Gastrocnemius medialis (tissue), 4 donors: ENCODE measurements around the gene SOX11. TPM values are rescaled to one million over a fixed set of nuclear protein-coding genes. Genes with fewer than 3 reads are reported as not detected.

Experiments used
- ATAC-seq, 2 donors: fragments of 150-250 bp; one replicate each; pipeline ENCODE4 v1.9.1; 2016
- DNase-seq, 2 donors: peaks; one replicate each; pipeline ENCODE4 v3.0.0-alpha.2; 2019
- H3K27ac ChIP-seq, 4 donors: fragments of 200-600 bp; sonication (generic); 1 replicate in 1 of 4; 2 replicates in 3 of 4; pipeline ENCODE4 v1.5.1; 2016 to 2018; ENCODE audit warnings: mild to moderate bottlenecking in 2 of 4, moderate library complexity in 1 of 4
- H3K27me3 ChIP-seq, 3 donors: fragments of 200-600 bp; sonication (generic) in 2 of 3; 1 replicate in 1 of 3; 2 replicates in 2 of 3; pipeline versions ENCODE4 v1.5.1 to v1.6.0; 2016 to 2019; ENCODE audit warnings: mild to moderate bottlenecking in 1 of 3, moderate library complexity in 1 of 3
- H3K36me3 ChIP-seq, 2 donors: fragments of 200-600 bp; sonication (generic) in 1 of 2; one replicate each; pipeline ENCODE4 v1.5.1; 2017 to 2018
- H3K4me1 ChIP-seq, 2 donors: fragments of 200-600 bp; sonication (generic) in 1 of 2; one replicate each; pipeline ENCODE4 v1.5.1; 2016 to 2017; ENCODE audit warnings: mild to moderate bottlenecking in 2 of 2
- H3K4me3 ChIP-seq, 4 donors: fragments of 200-600 bp; sonication (generic) in 3 of 4; 1 replicate in 1 of 4; 2 replicates in 3 of 4; pipeline ENCODE4 v1.5.1; 2016 to 2019; ENCODE audit warnings: mild to moderate bottlenecking in 2 of 4
- H3K9me3 ChIP-seq, 3 donors: fragments of 200-600 bp; sonication (generic) in 2 of 3; 1 replicate in 1 of 3; 2 replicates in 2 of 3; pipeline ENCODE4 v1.5.1; 2016 to 2019
- CTCF ChIP-seq, 5 experiments: fragments of 450-650 bp in 3 of 5; fragments of 200-600 bp in 2 of 5; sonication (generic) in 2 of 5; IDR thresholded peaks in 4 of 5; conservative IDR thresholded peaks in 1 of 5; 1 replicate in 4 of 5; 2 replicates in 1 of 5; pipeline ENCODE4 v1.5.1; 2016 to 2019; ENCODE audit warnings: antibody characterized with exemption in 5 of 5, mild to moderate bottlenecking in 3 of 5, moderate library complexity in 3 of 5
- POLR2A ChIP-seq, 2 donors: fragments of 450-650 bp; IDR thresholded peaks; one replicate each; pipeline ENCODE4 v1.6.1; 2017; ENCODE audit warnings: antibody characterized with exemption in 2 of 2, mild to moderate bottlenecking in 2 of 2, moderate library complexity in 2 of 2
- in situ Hi-C, 4 donors: fragments of 200-750 bp; cut with MboI; loops; one replicate each; pipeline versions ENCODE4 v1.15.0 to v1.8.0; 2017; ENCODE audit warnings: low sequenced_read_pairs in 4 of 4
- intact Hi-C: fragments of 100-400 bp; cut with DNase I; formaldehyde crosslinking; loops from one replicate; pipeline ENCODE4 v1.15.1; 2023; ENCODE audit warnings: low total_unique reads
- total RNA-seq, 4 donors: library from RNA; depleted of rRNA; stranded (reverse); fragments of >200 nt; gene quantifications; one replicate each; pipeline versions ENCODE4 v1.1.0 to v1.2.3, GENCODE V29; 2016

The SOX11 gene
- total RNA-seq, 4 donors from 2014 or later: not detected

- H3K4me3 ChIP-seq: no peak overlapping the region
- no peak for DNase-seq
- in situ Hi-C loops (no loop called here), intact Hi-C loops (no loop called here)
- ATAC-seq: no peak
- TF ChIP-seq CTCF (IDR thresholded peaks at IDR 0.05 in 4 of 5, conservative IDR thresholded peaks at IDR 0.05 in 1 of 5) (no peak), POLR2A (IDR thresholded peaks at IDR 0.05) (no peak)
- no peak overlapping the region for H3K27ac ChIP-seq
- no peaks in the 10 kb centered on the region for H3K27me3 ChIP-seq
- no peaks in the 10 kb centered on the region for H3K36me3 ChIP-seq
- H3K9me3 ChIP-seq: no peaks in the 10 kb centered on the region
- no peaks in the 10 kb centered on the region for H3K4me1 ChIP-seq
Measured at GRCh38 chr2:5710615-5711014, 18.4 kb downstream of the SOX11 start.

DNA sequence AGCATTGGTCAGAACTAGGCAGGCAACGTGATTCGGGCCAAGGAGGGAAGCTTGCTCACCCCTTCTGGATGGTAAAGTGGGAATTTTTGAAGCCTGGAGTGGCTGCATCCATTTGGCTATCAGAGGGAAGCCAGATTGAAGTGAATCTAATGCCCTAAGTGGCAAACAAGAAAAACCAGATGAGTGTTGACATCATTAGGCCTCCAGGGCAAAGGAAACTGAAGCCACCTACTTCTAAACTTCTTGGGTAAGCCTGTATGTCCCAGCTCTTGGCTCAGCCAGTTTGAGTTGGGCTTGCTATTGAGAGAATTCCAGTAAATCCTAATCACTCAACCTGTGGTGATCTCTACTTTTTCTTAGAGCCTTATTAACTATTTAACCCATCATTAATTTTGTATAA is 20.9 kb downstream of the SOX11 start:
- H3K4me3 ChIP-seq: no peak overlapping the region
- no peaks in the 10 kb centered on the region for H3K9me3 ChIP-seq
- intact Hi-C loops (no loop called here), in situ Hi-C loops (no loop called here)
- no peaks in the 10 kb centered on the region for H3K36me3 ChIP-seq
- no peak overlapping the region for H3K27ac ChIP-seq
- peaks cover 0 to 1% (median 0%) of the 10 kb centered on the region in 3 donors for H3K27me3 ChIP-seq
- TF ChIP-seq CTCF (IDR thresholded peaks at IDR 0.05 in 4 of 5, conservative IDR thresholded peaks at IDR 0.05 in 1 of 5) (no peak), POLR2A (IDR thresholded peaks at IDR 0.05) (no peak)
- ATAC-seq (no peak), DNase-seq (no peak)
- no peaks in the 10 kb centered on the region for H3K4me1 ChIP-seq

GRCh38 chr2:5719629-5720334 is 27.6 kb downstream of the SOX11 start:
- peaks cover 0 to 8% (median 2%) of the 10 kb centered on the region in 3 donors for H3K27me3 ChIP-seq

GRCh38 chr2:5720426-5720825 is 28.2 kb downstream of the SOX11 start:
- DNase-seq (no peak), ATAC-seq (no peak)
- H3K27me3 ChIP-seq: peaks cover 0 to 8% (median 2%) of the 10 kb centered on the region in 3 donors
- no peak overlapping the region for H3K4me3 ChIP-seq
- in situ Hi-C loops (no loop called here), intact Hi-C loops (no loop called here)
- no peak overlapping the region for H3K27ac ChIP-seq
- H3K36me3 ChIP-seq: no peaks in the 10 kb centered on the region
- H3K9me3 ChIP-seq: no peaks in the 10 kb centered on the region
- no peaks in the 10 kb centered on the region for H3K4me1 ChIP-seq
- TF ChIP-seq POLR2A (IDR thresholded peaks at IDR 0.05): no peak
- no peak for TF ChIP-seq CTCF (IDR thresholded peaks at IDR 0.05 in 4 of 5, conservative IDR thresholded peaks at IDR 0.05 in 1 of 5)

More at GRCh38 chr2:5719629-5720334, 27.6 kb downstream of the SOX11 start:
- Histone ChIP-seq H3K27ac (no peak overlapping the region), H3K36me3 (no peaks in the 10 kb centered on the region), H3K9me3 (no peaks in the 10 kb centered on the region), H3K4me1 (no peaks in the 10 kb centered on the region), H3K4me3 (no peak overlapping the region)
- in situ Hi-C loops: no loop called here
- ATAC-seq: no peak
- no peak for DNase-seq
- TF ChIP-seq CTCF (IDR thresholded peaks at IDR 0.05 in 4 of 5, conservative IDR thresholded peaks at IDR 0.05 in 1 of 5) (no peak), POLR2A (IDR thresholded peaks at IDR 0.05) (no peak)
- intact Hi-C loops: no loop called here
